ENCODE results near the gene ORC4.
A peak's percentile ranks its signal among the peaks of the same experiment; 100 is the strongest.

The ORC4 gene

GRCh38 chr2:147968571-147968970 is 52.0 kb downstream of the ORC4 start:
- TF ChIP-seq, protein P1, sequence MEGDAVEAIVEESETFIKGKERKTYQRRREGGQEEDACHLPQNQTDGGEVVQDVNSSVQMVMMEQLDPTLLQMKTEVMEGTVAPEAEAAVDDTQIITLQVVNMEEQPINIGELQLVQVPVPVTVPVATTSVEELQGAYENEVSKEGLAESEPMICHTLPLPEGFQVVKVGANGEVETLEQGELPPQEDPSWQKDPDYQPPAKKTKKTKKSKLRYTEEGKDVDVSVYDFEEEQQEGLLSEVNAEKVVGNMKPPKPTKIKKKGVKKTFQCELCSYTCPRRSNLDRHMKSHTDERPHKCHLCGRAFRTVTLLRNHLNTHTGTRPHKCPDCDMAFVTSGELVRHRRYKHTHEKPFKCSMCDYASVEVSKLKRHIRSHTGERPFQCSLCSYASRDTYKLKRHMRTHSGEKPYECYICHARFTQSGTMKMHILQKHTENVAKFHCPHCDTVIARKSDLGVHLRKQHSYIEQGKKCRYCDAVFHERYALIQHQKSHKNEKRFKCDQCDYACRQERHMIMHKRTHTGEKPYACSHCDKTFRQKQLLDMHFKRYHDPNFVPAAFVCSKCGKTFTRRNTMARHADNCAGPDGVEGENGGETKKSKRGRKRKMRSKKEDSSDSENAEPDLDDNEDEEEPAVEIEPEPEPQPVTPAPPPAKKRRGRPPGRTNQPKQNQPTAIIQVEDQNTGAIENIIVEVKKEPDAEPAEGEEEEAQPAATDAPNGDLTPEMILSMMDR (IDR thresholded peaks at IDR 0.05): no peak
- H3K36me3 ChIP-seq: peaks cover 11% of the 10 kb centered on the region
- H3K27me3 ChIP-seq: no peaks in the 10 kb centered on the region
- no peaks in the 10 kb centered on the region for H3K4me1 ChIP-seq (ENCODE audit: control insufficient read depth in 1 of 2, insufficient read depth in 1 of 2, low read depth in 1 of 2, low read length in 1 of 2)
- no peak overlapping the region for H3K4me3 ChIP-seq (ENCODE audit: low read depth in 1 of 2, low read length in 1 of 2)
- no peaks in the 10 kb centered on the region for H3K9me3 ChIP-seq
- no peak overlapping the region for H3K27ac ChIP-seq

GRCh38 chr2:147952118-147952517 is 68.4 kb downstream of the ORC4 start:
- Histone ChIP-seq H3K4me3 (ENCODE audit: low read depth in 1 of 2, low read length in 1 of 2) (no peak overlapping the region), H3K4me1 (ENCODE audit: control insufficient read depth in 1 of 2, insufficient read depth in 1 of 2, low read depth in 1 of 2, low read length in 1 of 2) (no peaks in the 10 kb centered on the region), H3K27ac (no peak overlapping the region), H3K27me3 (no peaks in the 10 kb centered on the region), H3K36me3 (peaks cover 22% of the 10 kb centered on the region), H3K9me3 (no peaks in the 10 kb centered on the region)
- TF ChIP-seq, protein P1 (IDR thresholded peaks at IDR 0.05): no peak

DNA sequence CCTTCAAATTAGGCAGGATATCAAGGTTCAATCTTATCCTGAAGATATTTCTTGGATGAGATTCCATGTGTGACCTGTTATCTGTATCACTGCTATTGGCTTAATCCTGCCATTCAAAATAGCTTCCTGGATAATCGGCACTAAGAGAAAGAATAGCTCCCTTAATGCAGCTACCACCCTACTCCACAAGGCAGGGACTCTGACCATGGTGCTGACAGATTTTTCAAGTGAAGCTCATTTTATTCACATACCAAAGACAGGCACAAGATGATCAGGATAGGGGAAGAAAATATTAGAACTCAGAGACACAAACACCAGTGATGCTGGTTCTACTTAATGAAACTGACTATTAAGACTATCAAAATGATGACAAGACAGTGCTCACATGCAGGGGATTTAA is 74.9 kb downstream of the ORC4 start:
- TF ChIP-seq, protein P1 (IDR thresholded peaks at IDR 0.05): no peak
- no peaks in the 10 kb centered on the region for H3K27me3 ChIP-seq
- H3K27ac ChIP-seq: no peak overlapping the region
- no peaks in the 10 kb centered on the region for H3K4me1 ChIP-seq (ENCODE audit: control insufficient read depth in 1 of 2, insufficient read depth in 1 of 2, low read depth in 1 of 2, low read length in 1 of 2)
- H3K36me3 ChIP-seq: peaks cover 24% of the 10 kb centered on the region
- no peaks in the 10 kb centered on the region for H3K9me3 ChIP-seq
- no peak overlapping the region for H3K4me3 ChIP-seq (ENCODE audit: low read depth in 1 of 2, low read length in 1 of 2)

- H3K27me3 ChIP-seq: no peaks in the 10 kb centered on the region
- H3K9me3 ChIP-seq: no peaks in the 10 kb centered on the region
- no peak overlapping the region for H3K4me3 ChIP-seq (ENCODE audit: low read depth in 1 of 2, low read length in 1 of 2)
- H3K4me1 ChIP-seq (ENCODE audit: control insufficient read depth in 1 of 2, insufficient read depth in 1 of 2, low read depth in 1 of 2, low read length in 1 of 2): no peaks in the 10 kb centered on the region
- no peak overlapping the region for H3K27ac ChIP-seq
- H3K36me3 ChIP-seq: peaks cover 74% of the 10 kb centered on the region
- TF ChIP-seq, protein P1 (IDR thresholded peaks at IDR 0.05): no peak
These were observed 81.2 kb downstream of the ORC4 start for GRCh38 chr2:147939313-147939712.

- H3K27me3 ChIP-seq: no peaks in the 10 kb centered on the region
- peaks cover 79% of the 10 kb centered on the region for H3K36me3 ChIP-seq
- H3K4me3 ChIP-seq (ENCODE audit: low read depth in 1 of 2, low read length in 1 of 2): no peak overlapping the region
- no peak overlapping the region for H3K27ac ChIP-seq
- no peaks in the 10 kb centered on the region for H3K9me3 ChIP-seq
- TF ChIP-seq, protein P1 (IDR thresholded peaks at IDR 0.05): peak; percentile 79
- H3K4me1 ChIP-seq (ENCODE audit: control insufficient read depth in 1 of 2, insufficient read depth in 1 of 2, low read depth in 1 of 2, low read length in 1 of 2): no peaks in the 10 kb centered on the region
These were observed 82.7 kb downstream of the ORC4 start for GRCh38 chr2:147937744-147938349.

All from neutrophil (primary cell).